Osteoblast (primary cell): ENCODE results near the gene MPEG1. TPM values are rescaled to one million over a fixed set of nuclear protein-coding genes. Genes with fewer than 3 reads are reported as not detected.

ENCODE experiments used
- DNase-seq: peaks from one replicate; pipeline ENCODE4 v3.0.0; 2011; ENCODE audit warnings: low spot score, mixed read lengths; ENCODE audit not compliant: insufficient read length; ENCODE audit errors: missing footprints
- H2AFZ ChIP-seq: 2 replicates; pipeline ENCODE4 v1.6.0; 2011; ENCODE audit warnings: mild to moderate bottlenecking, low read length
- H3K27ac ChIP-seq: 2 replicates; pipeline ENCODE4 v1.5.1; 2011; ENCODE audit warnings: mild to moderate bottlenecking, low read depth, low read length, moderate library complexity
- H3K27me3 ChIP-seq: 2 replicates; pipeline ENCODE4 v1.6.0; 2012; ENCODE audit warnings: mild to moderate bottlenecking, control low read depth, inconsistent platforms, low read length, moderate library complexity; ENCODE audit not compliant: insufficient read depth
- H3K36me3 ChIP-seq: 2 replicates; pipeline ENCODE4 v1.5.1; 2011; ENCODE audit warnings: mild to moderate bottlenecking, low read length, control low read depth, moderate library complexity; ENCODE audit not compliant: insufficient read depth
- H3K4me1 ChIP-seq: 2 replicates; pipeline ENCODE4 v1.5.1; 2011; ENCODE audit warnings: mild to moderate bottlenecking, low read length, control low read depth, moderate library complexity; ENCODE audit not compliant: insufficient read depth
- H3K4me2 ChIP-seq: 2 replicates; pipeline ENCODE4 v1.6.0; 2011; ENCODE audit warnings: mild to moderate bottlenecking, low read length; ENCODE audit not compliant: insufficient read depth
- H3K4me3 ChIP-seq: fragments of 200-600 bp; sonication (generic); 3 replicates; pipeline ENCODE4 v1.5.1; 2012; ENCODE audit warnings: mild to moderate bottlenecking, low read length, inconsistent platforms; ENCODE audit not compliant: insufficient read depth
- H3K79me2 ChIP-seq: 2 replicates; pipeline ENCODE4 v1.6.0; 2012; ENCODE audit warnings: mild to moderate bottlenecking, low read length, control low read depth, inconsistent platforms; ENCODE audit not compliant: insufficient read depth
- H3K9me3 ChIP-seq: 2 replicates; pipeline ENCODE4 v1.5.1; 2011; ENCODE audit warnings: low read depth, low read length, control low read depth
- H4K20me1 ChIP-seq: 2 replicates; pipeline ENCODE4 v1.6.0; 2012; ENCODE audit warnings: mild to moderate bottlenecking, low read length, control low read depth; ENCODE audit not compliant: insufficient read depth
- CTCF ChIP-seq: IDR thresholded peaks from 2 replicates; pipeline ENCODE4 v1.5.1; 2011; ENCODE audit warnings: mild to moderate bottlenecking, low read depth, low read length, moderate library complexity; ENCODE audit errors: extremely low read depth
- total RNA-seq: library from RNA; depleted of rRNA; stranded (reverse); fragments of >200 nt; gene quantifications from 2 replicates; pipeline ENCODE4 v1.2.3, GENCODE V29; 2012

Gene MPEG1
- total RNA-seq, 1 donor = 0.36 TPM

- no peak for TF ChIP-seq CTCF
- Histone ChIP-seq H3K4me1 (peaks cover 11% of the 10 kb centered on the region), H3K4me3 (no peak overlapping the region), H3K79me2 (no peaks in the 10 kb centered on the region), H3K4me2 (no peak overlapping the region), H2AFZ (no peak overlapping the region), H3K9me3 (no peaks in the 10 kb centered on the region), H4K20me1 (no peaks in the 10 kb centered on the region), H3K27ac (no peak overlapping the region), H3K27me3 (peaks cover 4% of the 10 kb centered on the region), H3K36me3 (no peaks in the 10 kb centered on the region)
- DNase-seq = no peak
These were observed 13.7 kb upstream of the MPEG1 start for GRCh38 chr11:59226396-59226795.

DNA sequence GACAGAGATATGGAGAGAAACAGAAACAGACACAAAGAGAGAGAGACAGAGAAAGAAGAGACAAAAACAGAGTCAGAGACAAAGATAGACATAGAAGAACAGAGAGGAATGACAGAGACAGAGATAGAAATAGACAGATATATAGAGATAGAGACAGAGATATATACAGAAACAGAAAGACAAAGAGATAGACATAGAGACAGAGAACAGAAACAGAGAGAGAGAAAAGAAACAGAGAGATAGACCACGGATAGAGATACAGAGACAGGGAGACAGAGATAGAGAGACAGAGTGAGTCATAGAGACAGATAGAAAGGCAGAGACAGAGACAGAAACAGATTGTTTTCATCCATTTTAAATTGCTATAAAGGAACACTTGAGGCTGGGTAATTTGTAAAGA lies 12.3 kb upstream of the MPEG1 start:
- Histone ChIP-seq H3K79me2 (no peaks in the 10 kb centered on the region), H3K9me3 (no peaks in the 10 kb centered on the region), H3K4me2 (no peak overlapping the region), H3K4me3 (no peak overlapping the region), H4K20me1 (no peaks in the 10 kb centered on the region), H3K36me3 (no peaks in the 10 kb centered on the region), H3K27ac (no peak overlapping the region), H3K27me3 (peaks cover 4% of the 10 kb centered on the region), H2AFZ (peak overlapping the region; percentile 45), H3K4me1 (peaks cover 25% of the 10 kb centered on the region)
- DNase-seq = no peak
- TF ChIP-seq CTCF = no peak

- H3K27me3 ChIP-seq = peaks cover 4% of the 10 kb centered on the region
- H3K79me2 ChIP-seq = no peaks in the 10 kb centered on the region
- no peaks in the 10 kb centered on the region for H4K20me1 ChIP-seq
- no peak overlapping the region for H3K4me3 ChIP-seq
- DNase-seq = no peak
- H2AFZ ChIP-seq = peak overlapping the region; percentile 45
- H3K27ac ChIP-seq = no peak overlapping the region
- TF ChIP-seq CTCF = no peak
- H3K4me2 ChIP-seq = no peak overlapping the region
- H3K9me3 ChIP-seq = no peaks in the 10 kb centered on the region
- no peaks in the 10 kb centered on the region for H3K36me3 ChIP-seq
- peaks cover 29% of the 10 kb centered on the region for H3K4me1 ChIP-seq
These were observed 11.7 kb upstream of the MPEG1 start for GRCh38 chr11:59224351-59224928.

- TF ChIP-seq CTCF = no peak
- H3K9me3 ChIP-seq = no peaks in the 10 kb centered on the region
- H3K4me1 ChIP-seq = peaks cover 29% of the 10 kb centered on the region
- no peak overlapping the region for H3K4me2 ChIP-seq
- H3K79me2 ChIP-seq = no peaks in the 10 kb centered on the region
- no peak overlapping the region for H3K4me3 ChIP-seq
- no peaks in the 10 kb centered on the region for H4K20me1 ChIP-seq
- no peak for DNase-seq
- peaks cover 4% of the 10 kb centered on the region for H3K27me3 ChIP-seq
- no peak overlapping the region for H2AFZ ChIP-seq
- H3K36me3 ChIP-seq = no peaks in the 10 kb centered on the region
- H3K27ac ChIP-seq = no peak overlapping the region
These were observed 10.9 kb upstream of the MPEG1 start for GRCh38 chr11:59223611-59224010.
